DOHH2 (cell line): ENCODE data around the gene CFAP46.

Experiments
- EZH2phosphoT487 ChIP-seq: fragments of 200-600 bp; sonication (generic); IDR thresholded peaks from 2 replicates; pipeline ENCODE4 v1.6.1; 2017; ENCODE audit warnings: borderline replicate concordance, mild to moderate bottlenecking, antibody characterized with exemption, low read length, moderate library complexity, mixed read lengths
- TF ChIP-seq, protein P1 (sequence below): fragments of 200-600 bp; sonication (generic); IDR thresholded peaks from one replicate; pipeline ENCODE4 v1.5.1; 2014; ENCODE audit warnings: antibody characterized with exemption, mild to moderate bottlenecking, low read depth, low read length; ENCODE audit not compliant: poor library complexity, severe bottlenecking

- TF ChIP-seq, protein P1, sequence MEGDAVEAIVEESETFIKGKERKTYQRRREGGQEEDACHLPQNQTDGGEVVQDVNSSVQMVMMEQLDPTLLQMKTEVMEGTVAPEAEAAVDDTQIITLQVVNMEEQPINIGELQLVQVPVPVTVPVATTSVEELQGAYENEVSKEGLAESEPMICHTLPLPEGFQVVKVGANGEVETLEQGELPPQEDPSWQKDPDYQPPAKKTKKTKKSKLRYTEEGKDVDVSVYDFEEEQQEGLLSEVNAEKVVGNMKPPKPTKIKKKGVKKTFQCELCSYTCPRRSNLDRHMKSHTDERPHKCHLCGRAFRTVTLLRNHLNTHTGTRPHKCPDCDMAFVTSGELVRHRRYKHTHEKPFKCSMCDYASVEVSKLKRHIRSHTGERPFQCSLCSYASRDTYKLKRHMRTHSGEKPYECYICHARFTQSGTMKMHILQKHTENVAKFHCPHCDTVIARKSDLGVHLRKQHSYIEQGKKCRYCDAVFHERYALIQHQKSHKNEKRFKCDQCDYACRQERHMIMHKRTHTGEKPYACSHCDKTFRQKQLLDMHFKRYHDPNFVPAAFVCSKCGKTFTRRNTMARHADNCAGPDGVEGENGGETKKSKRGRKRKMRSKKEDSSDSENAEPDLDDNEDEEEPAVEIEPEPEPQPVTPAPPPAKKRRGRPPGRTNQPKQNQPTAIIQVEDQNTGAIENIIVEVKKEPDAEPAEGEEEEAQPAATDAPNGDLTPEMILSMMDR = no peak
- TF ChIP-seq EZH2phosphoT487 = no peak
These were observed 4.5 kb downstream of the CFAP46 start for GRCh38 chr10:132937861-132938260.
